Lung (tissue), 12 donors: Measurements from ENCODE around the gene KAT8. TPM values are rescaled to one million over a fixed set of nuclear protein-coding genes. Genes with fewer than 3 reads are reported as not detected.

Source experiments
- ATAC-seq: fragments of 200-7000 bp; cut with Tn5 transposase; one replicate; pipeline ENCODE4 v1.9.1; 2020; ENCODE audit warnings: moderate number of reproducible peaks; ENCODE audit not compliant: insufficient read depth, low FRiP score
- DNase-seq, 3 donors: peaks; one replicate each; pipeline ENCODE4 v3.0.0-alpha.2; 2013 to 2017
- H3K27ac ChIP-seq, 2 donors: one replicate each; pipeline ENCODE4 v1.5.1; 2013; ENCODE audit warnings: mild to moderate bottlenecking in 2 of 2, moderate library complexity in 2 of 2, control low read depth in 1 of 2, inconsistent platforms in 1 of 2, low read depth in 1 of 2, low read length in 1 of 2
- H3K27me3 ChIP-seq, 3 donors: one replicate each; pipeline ENCODE4 v1.5.1; 2013; ENCODE audit warnings: low read length in 2 of 3; ENCODE audit not compliant: control insufficient read depth in 3 of 3, insufficient read depth in 3 of 3
- H3K36me3 ChIP-seq, 4 donors: one replicate each; pipeline ENCODE4 v1.5.1; 2013; ENCODE audit warnings: low read length in 4 of 4, mild to moderate bottlenecking in 1 of 4, moderate library complexity in 1 of 4; ENCODE audit not compliant: control insufficient read depth in 4 of 4, insufficient read depth in 4 of 4
- H3K4me1 ChIP-seq, 5 donors: one replicate each; pipeline ENCODE4 v1.5.1; 2013; ENCODE audit warnings: low read length in 5 of 5, mild to moderate bottlenecking in 2 of 5, moderate library complexity in 1 of 5; ENCODE audit not compliant: control insufficient read depth in 5 of 5, insufficient read depth in 5 of 5
- H3K4me3 ChIP-seq: one replicate; pipeline ENCODE4 v1.5.1; 2013; ENCODE audit warnings: mild to moderate bottlenecking, control low read depth, moderate library complexity
- H3K9ac ChIP-seq, 2 donors: one replicate each; pipeline ENCODE4 v1.5.1; 2013; ENCODE audit warnings: low read length in 2 of 2, control low read depth in 1 of 2; ENCODE audit not compliant: insufficient read depth in 1 of 2
- H3K9me3 ChIP-seq, 4 donors: one replicate each; pipeline ENCODE4 v1.5.1; 2013; ENCODE audit warnings: low read length in 3 of 4, mild to moderate bottlenecking in 1 of 4, moderate library complexity in 1 of 4; ENCODE audit not compliant: control insufficient read depth in 4 of 4, insufficient read depth in 3 of 4
- CTCF ChIP-seq: IDR thresholded peaks from 2 replicates; pipeline ENCODE4 v1.5.1; 2012; ENCODE audit warnings: mild to moderate bottlenecking; ENCODE audit errors: control extremely low read depth, extremely low read depth
- WGBS, 2 donors: extraction: QIAGEN DNeasy Blood & Tissue Kit; methylation state at CpG; one replicate each; pipeline ENCODE4 v1.1.7; 2013; 5-methylcytosine and 5-hydroxymethylcytosine counted together
- polyA plus RNA-seq, 2 donors: library from polyadenylated mRNA; stranded (reverse); fragments of 200-250 nt; gene quantifications; one replicate each; pipeline ENCODE4 v1.2.1, GENCODE V29; 2013
- total RNA-seq, 2 donors: library from RNA; depleted of rRNA in 1 of 2; stranded (reverse); fragments of >200 nt in 1 of 2; gene quantifications; one replicate each; pipeline ENCODE4 v1.2.1, GENCODE V29; 2014 to 2021
- donor health status: control.
- donor health status: control.
- donor health status: Bipolar disorder and iron deficiency.
- donor health status: healthy.
- donor health status: DM: yes; HTN: yes; CAD: no.

The KAT8 gene
- total and polyA plus RNA-seq, 4 donors: 53.0 to 73.2 (median 60.8) TPM

DNA sequence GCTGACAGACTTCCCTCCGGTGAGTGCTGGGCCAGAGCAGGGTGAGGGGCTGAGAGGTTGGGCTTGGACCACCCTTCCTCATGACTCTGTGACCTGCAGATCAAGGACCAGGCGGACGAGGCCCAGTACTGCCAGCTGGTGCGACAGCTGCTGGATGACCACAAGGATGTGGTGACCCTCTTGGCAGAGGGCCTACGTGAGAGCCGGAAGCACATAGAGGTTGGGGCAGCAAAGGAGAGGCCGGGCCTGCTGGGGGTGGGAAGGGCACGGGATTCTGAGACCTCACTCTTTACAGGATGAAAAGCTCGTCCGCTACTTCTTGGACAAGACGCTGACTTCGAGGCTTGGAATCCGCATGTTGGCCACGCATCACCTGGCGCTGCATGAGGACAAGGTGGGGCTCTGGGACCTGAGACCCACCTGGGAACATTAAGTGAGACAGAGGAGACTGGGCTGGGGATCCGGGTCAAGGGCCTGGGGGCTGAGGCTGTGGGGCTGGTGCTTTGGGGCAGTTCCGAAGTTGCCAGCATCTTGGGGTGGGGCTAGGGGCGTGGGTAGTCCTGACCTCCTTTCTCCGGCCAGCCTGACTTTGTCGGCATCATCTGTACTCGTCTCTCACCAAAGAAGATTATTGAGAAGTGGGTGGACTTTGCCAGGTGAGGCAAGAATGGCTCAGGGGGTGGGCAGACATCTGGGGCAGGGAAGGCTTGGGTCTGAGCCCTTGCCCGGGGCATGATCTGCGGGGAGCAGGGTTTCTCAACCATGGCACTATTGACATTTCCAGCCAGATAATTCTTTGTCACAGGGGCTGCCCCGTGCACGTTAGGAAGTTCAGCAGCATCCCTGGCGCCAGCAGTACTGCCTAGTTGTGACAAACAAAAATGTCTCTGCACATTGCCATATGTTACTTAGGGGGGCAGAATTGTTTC lies 7.1 kb upstream of the KAT8 start:
- WGBS, 2 donors: 90 to 92% methylated on average over 26 of the region's 26 CpGs

GRCh38 chr16:31111881-31112466 lies 5.5 kb upstream of the KAT8 start:
- Histone ChIP-seq H3K9ac (no peak overlapping the region), H3K9me3 (no peaks in the 10 kb centered on the region), H3K36me3 (peaks cover 0 to 28% (median 7%) of the 10 kb centered on the region in 4 donors), H3K4me3 (no peak overlapping the region), H3K4me1 (peaks cover 0 to 15% (median 0%) of the 10 kb centered on the region in 5 donors), H3K27me3 (no peaks in the 10 kb centered on the region), H3K27ac (peak overlapping the region in 1 of 2 donors; percentile 60)
- TF ChIP-seq CTCF: no peak
- DNase-seq: no peak
- 95 to 96% methylated on average over 23 of the region's 23 CpGs for WGBS, 2 donors
- no peak for ATAC-seq

More for the DNA sequence above, 7.1 kb upstream of the KAT8 start:
- peak overlapping the region in 1 of 2 donors; percentile 32 for H3K27ac ChIP-seq
- TF ChIP-seq CTCF: no peak
- no peaks in the 10 kb centered on the region for H3K27me3 ChIP-seq
- H3K4me3 ChIP-seq: no peak overlapping the region
- H3K36me3 ChIP-seq: peaks cover 0 to 28% (median 7%) of the 10 kb centered on the region in 4 donors
- no peaks in the 10 kb centered on the region for H3K9me3 ChIP-seq
- DNase-seq (no peak), ATAC-seq (no peak)
- peaks cover 0 to 15% (median 0%) of the 10 kb centered on the region in 5 donors for H3K4me1 ChIP-seq
- H3K9ac ChIP-seq: no peak overlapping the region

DNA sequence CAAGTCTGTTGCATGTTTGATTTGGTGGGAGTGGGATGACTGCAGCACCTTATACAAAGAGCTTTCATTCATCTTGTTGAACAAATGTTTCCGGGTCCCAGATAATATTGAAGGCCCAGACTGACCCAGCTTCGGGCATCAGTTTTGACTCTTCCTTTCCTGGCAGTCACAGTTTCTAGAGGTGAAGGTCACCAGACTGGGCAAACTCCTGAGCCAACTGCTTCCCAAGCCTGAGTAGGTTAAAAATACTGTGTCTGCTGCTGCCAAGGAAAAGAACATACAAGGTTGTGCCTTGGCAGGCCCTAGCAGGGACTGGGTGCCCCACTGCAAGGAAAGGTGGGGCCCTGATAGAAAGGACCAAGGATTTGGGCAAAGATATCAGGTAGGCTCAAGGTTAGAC lies 4.8 kb upstream of the KAT8 start:
- no peaks in the 10 kb centered on the region for H3K9me3 ChIP-seq
- H3K27ac ChIP-seq: peak overlapping the region in 1 of 2 donors; percentile 60
- H3K9ac ChIP-seq: no peak overlapping the region
- peaks cover 0 to 15% (median 0%) of the 10 kb centered on the region in 5 donors for H3K4me1 ChIP-seq
- no peaks in the 10 kb centered on the region for H3K27me3 ChIP-seq
- TF ChIP-seq CTCF: no peak
- no peak for ATAC-seq
- no peak for DNase-seq
- H3K36me3 ChIP-seq: peaks cover 0 to 28% (median 7%) of the 10 kb centered on the region in 4 donors
- H3K4me3 ChIP-seq: no peak overlapping the region
- WGBS, 2 donors: 87 to 89% methylated on average over 2 of the region's 2 CpGs
